ENCODE results near the gene NPTXR. TPM values are rescaled to one million over a fixed set of nuclear protein-coding genes. Genes with fewer than 3 reads are reported as not detected.

The NPTXR gene
- total and polyA plus RNA-seq, 10 of the 15 experiments (the other 5 are each of a cell fraction or from before 2014, with no cell fraction given), result 0.02 to 0.38 (median 0.07) TPM; not detected in 2

DNA sequence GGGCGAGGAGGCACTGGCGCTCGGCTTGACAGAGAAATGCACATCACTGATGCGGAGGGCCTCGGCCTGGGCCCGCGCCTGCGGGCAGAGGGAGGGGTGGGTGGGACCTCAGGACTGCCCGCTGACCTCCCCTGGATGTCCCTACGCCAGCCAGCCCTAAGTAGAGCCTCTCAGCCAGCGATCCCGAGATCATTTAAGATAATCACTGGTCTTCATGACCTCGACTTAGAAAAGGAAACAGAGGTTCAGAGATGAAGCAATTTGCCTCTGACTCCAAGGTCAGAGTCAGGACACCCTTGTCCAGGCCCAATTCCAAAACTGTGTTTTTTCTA lies 23.3 kb upstream of the NPTXR start:
- no TSS peak for BruUV-seq (replicated peaks)
- Histone ChIP-seq H3K27me3 (replicated peaks in 1 of 2; ENCODE audit: control insufficient read depth in 2 of 2, insufficient read depth in 2 of 2, low read length in 1 of 2) (no peaks in the 10 kb centered on the region), H3K36me3 (ENCODE audit: control insufficient read depth in 2 of 2, insufficient read depth in 2 of 2, low read length in 1 of 2) (peaks cover 21% of the 10 kb centered on the region in 2 experiments), H4K20me1 (ENCODE audit: control insufficient read depth, insufficient read depth) (peaks cover 7% of the 10 kb centered on the region; the same call in 1 of the 2 replicates), H2AFZ (ENCODE audit: control insufficient read depth, low read depth, low read length) (no peak overlapping the region), H3K9me3 (replicated peaks; ENCODE audit: control insufficient read depth, insufficient read depth, low read length) (no peaks in the 10 kb centered on the region), H3K79me2 (ENCODE audit: control insufficient read depth, insufficient read depth, low read length) (peaks cover 27% of the 10 kb centered on the region), H3K4me1 (ENCODE audit: control insufficient read depth, insufficient read depth, low read length) (peaks cover 13% of the 10 kb centered on the region), H3K27ac (ENCODE audit: control insufficient read depth, insufficient read depth) (no peak overlapping the region), H3K4me3 (no peak overlapping the region), H3K9ac (ENCODE audit: control insufficient read depth, insufficient read depth, low read length) (no peak overlapping the region), H3K4me2 (ENCODE audit: control insufficient read depth, insufficient read depth) (no peak overlapping the region)
- ChIA-PET SMC1A (ENCODE audit: uncharacterized antibody, unreplicated experiment) (no interaction called here), POLR2A (no interaction called here), CTCF (interaction anchor here (5.5 kb wide), 1 partner anchor 136 kb away, joined by 192 read pairs; no protein-coding TSS in a partner anchor), RAD21 (ENCODE audit: unreplicated experiment) (no interaction called here)
- 90% methylated on average over 8 of the region's 13 CpGs for WGBS (ENCODE audit: insufficient coverage, insufficient replicate concordance, low lambda C conversion rate, missing lambda C conversion rate)
- ATAC-seq, result no peak
- no peak for TF ChIP-seq WRNIP1 (IDR thresholded peaks at IDR 0.05; ENCODE audit: borderline replicate concordance, low read depth, low read length)
- TF ChIP-seq KAT2A (conservative IDR thresholded peaks at IDR 0.05; ENCODE audit: control insufficient read depth, low read depth, low read length), result no peak
- intact Hi-C loops (cut with micrococcal nuclease; ENCODE audit: unreplicated experiment) (no loop called here), in situ Hi-C loops (cut with MboI) (no loop called here)
- no peak for FAIRE-seq
- no peak for DNase-seq (ENCODE audit: low read depth, low spot score)

DNA sequence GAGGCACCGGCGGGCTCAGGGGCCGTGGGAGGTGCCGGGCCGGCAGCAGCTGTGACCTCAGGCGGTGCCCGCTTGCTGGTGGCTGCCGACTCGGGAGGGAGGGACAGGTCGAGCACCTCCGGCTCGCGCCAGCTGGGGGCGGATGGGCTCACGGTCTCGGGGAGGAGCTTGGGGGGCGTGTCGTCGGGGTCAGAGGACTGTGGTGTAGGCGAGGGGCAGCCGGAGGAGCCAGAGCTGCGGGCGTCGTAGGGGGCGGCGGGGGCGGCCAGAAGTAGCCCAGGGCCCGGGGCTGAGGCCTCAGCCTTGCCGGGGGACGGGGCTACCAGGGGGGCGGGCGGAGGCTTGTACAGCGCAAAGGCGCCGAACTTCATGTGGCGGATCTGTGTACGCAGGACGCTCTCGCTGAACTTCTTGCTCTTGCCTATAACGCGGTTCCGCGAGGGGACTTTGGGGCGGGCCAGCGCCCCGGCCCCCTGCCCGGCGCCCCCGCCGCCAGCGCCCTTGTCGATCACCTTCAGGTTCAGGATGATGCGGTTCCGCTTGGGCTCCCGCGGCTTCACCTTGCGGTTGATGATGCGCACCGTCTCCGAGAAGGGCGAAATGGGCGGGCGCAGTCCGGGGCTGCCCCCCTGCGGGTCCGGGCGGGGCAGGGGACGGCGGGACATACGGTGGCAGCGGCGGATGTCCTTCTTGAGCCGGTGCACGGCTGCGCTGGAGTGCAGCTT lies 22.7 kb upstream of the NPTXR start:
- Histone ChIP-seq H3K27ac (ENCODE audit: control insufficient read depth, insufficient read depth) (no peak overlapping the region), H3K9ac (ENCODE audit: control insufficient read depth, insufficient read depth, low read length) (no peak overlapping the region), H3K4me2 (ENCODE audit: control insufficient read depth, insufficient read depth) (no peak overlapping the region), H4K20me1 (ENCODE audit: control insufficient read depth, insufficient read depth) (peaks cover 7% of the 10 kb centered on the region; the same call in 1 of the 2 replicates), H3K27me3 (replicated peaks in 1 of 2; ENCODE audit: control insufficient read depth in 2 of 2, insufficient read depth in 2 of 2, low read length in 1 of 2) (no peaks in the 10 kb centered on the region), H3K4me1 (ENCODE audit: control insufficient read depth, insufficient read depth, low read length) (peaks cover 13% of the 10 kb centered on the region), H3K4me3 (no peak overlapping the region), H2AFZ (ENCODE audit: control insufficient read depth, low read depth, low read length) (no peak overlapping the region), H3K9me3 (replicated peaks; ENCODE audit: control insufficient read depth, insufficient read depth, low read length) (no peaks in the 10 kb centered on the region), H3K36me3 (ENCODE audit: control insufficient read depth in 2 of 2, insufficient read depth in 2 of 2, low read length in 1 of 2) (peaks cover 21% of the 10 kb centered on the region in 2 experiments), H3K79me2 (ENCODE audit: control insufficient read depth, insufficient read depth, low read length) (peaks cover 26% of the 10 kb centered on the region)
- SMC1A ChIA-PET (ENCODE audit: uncharacterized antibody, unreplicated experiment), result no interaction called here
- POLR2A ChIA-PET, result no interaction called here
- intact Hi-C loops (cut with micrococcal nuclease; ENCODE audit: unreplicated experiment), result no loop called here
- in situ Hi-C loops (cut with MboI), result no loop called here
- WGBS (ENCODE audit: insufficient coverage, insufficient replicate concordance, low lambda C conversion rate, missing lambda C conversion rate), result over 99% methylated on average over 33 of the region's 75 CpGs
- CTCF ChIA-PET, result no interaction called here
- no peak for DNase-seq (ENCODE audit: low read depth, low spot score)
- RAD21 ChIA-PET (ENCODE audit: unreplicated experiment), result no interaction called here
- BruUV-seq (replicated peaks), result no TSS peak
- no peak for FAIRE-seq
- no peak for ATAC-seq
- TF ChIP-seq ZNF384 (IDR thresholded peaks at IDR 0.05; ENCODE audit: borderline replicate concordance, low read depth, low read length) (no peak), TARDBP (IDR thresholded peaks at IDR 0.05; ENCODE audit: borderline replicate concordance) (no peak), SIX5 (IDR thresholded peaks at IDR 0.05; ENCODE audit: low read depth, low read length, severe bottlenecking) (no peak), RBBP5 (conservative IDR thresholded peaks at IDR 0.05) (no peak), RUNX3 (IDR thresholded peaks at IDR 0.05; ENCODE audit: low read length) (no peak)
- TF ChIP-seq, protein P1, sequence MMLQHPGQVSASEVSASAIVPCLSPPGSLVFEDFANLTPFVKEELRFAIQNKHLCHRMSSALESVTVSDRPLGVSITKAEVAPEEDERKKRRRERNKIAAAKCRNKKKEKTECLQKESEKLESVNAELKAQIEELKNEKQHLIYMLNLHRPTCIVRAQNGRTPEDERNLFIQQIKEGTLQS (IDR thresholded peaks at IDR 0.05; ENCODE audit: borderline replicate concordance, extremely low read depth, low read depth, low read length), result no peak
- TF ChIP-seq, protein P2, sequence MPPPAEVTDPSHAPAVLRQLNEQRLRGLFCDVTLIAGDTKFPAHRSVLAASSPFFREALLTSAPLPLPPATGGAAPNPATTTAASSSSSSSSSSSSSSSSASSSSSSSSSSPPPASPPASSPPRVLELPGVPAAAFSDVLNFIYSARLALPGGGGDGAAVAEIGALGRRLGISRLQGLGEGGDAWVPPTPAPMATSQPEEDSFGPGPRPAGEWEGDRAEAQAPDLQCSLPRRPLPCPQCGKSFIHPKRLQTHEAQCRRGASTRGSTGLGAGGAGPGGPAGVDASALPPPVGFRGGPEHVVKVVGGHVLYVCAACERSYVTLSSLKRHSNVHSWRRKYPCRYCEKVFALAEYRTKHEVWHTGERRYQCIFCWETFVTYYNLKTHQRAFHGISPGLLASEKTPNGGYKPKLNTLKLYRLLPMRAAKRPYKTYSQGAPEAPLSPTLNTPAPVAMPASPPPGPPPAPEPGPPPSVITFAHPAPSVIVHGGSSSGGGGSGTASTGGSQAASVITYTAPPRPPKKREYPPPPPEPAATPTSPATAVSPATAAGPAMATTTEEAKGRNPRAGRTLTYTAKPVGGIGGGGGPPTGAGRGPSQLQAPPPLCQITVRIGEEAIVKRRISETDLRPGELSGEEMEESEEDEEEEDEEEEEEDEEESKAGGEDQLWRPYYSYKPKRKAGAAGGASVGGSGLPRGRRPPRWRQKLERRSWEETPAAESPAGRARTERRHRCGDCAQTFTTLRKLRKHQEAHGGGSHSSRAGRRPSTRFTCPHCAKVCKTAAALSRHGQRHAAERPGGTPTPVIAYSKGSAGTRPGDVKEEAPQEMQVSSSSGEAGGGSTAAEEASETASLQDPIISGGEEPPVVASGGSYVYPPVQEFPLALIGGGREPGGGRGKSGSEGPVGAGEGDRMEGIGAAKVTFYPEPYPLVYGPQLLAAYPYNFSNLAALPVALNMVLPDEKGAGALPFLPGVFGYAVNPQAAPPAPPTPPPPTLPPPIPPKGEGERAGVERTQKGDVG (CRISPR knock-in tag; IDR thresholded peaks at IDR 0.05), result no peak
- TF ChIP-seq, protein P3, sequence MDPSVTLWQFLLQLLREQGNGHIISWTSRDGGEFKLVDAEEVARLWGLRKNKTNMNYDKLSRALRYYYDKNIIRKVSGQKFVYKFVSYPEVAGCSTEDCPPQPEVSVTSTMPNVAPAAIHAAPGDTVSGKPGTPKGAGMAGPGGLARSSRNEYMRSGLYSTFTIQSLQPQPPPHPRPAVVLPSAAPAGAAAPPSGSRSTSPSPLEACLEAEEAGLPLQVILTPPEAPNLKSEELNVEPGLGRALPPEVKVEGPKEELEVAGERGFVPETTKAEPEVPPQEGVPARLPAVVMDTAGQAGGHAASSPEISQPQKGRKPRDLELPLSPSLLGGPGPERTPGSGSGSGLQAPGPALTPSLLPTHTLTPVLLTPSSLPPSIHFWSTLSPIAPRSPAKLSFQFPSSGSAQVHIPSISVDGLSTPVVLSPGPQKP (IDR thresholded peaks at IDR 0.05; ENCODE audit: low read depth, low read length), result no peak

Data from GM12878 (cell line).